Neural cell (in vitro differentiated cells): ENCODE data around the gene LANCL2. TPM values are rescaled to one million over a fixed set of nuclear protein-coding genes. Genes with fewer than 3 reads are reported as not detected.

Experiments used
- H2AFZ ChIP-seq: fragments of 200-600, 300-800 bp; sonication (generic), shearing (Covaris generic); 2 replicates; pipeline ENCODE4 v1.6.0; 2014; ENCODE audit warnings: low read depth, mild to moderate bottlenecking, antibody characterized with exemption, low read length, moderate library complexity
- H3F3A ChIP-seq: fragments of 200-600 bp; shearing (Covaris generic); 2 replicates; pipeline ENCODE4 v1.6.1; 2016; ENCODE audit warnings: mild to moderate bottlenecking, moderate library complexity, mixed read lengths, antibody characterized with exemption, low read length; ENCODE audit not compliant: insufficient read depth, poor library complexity, severe bottlenecking
- H3K27ac ChIP-seq: fragments of 200-600, 300-800 bp; sonication (generic), shearing (Covaris generic); 2 replicates; pipeline ENCODE4 v1.5.1; 2014; ENCODE audit warnings: mild to moderate bottlenecking, low read length, moderate library complexity
- H3K27me3 ChIP-seq: fragments of 300-800, 200-600 bp; sonication (generic), shearing (Covaris generic); 2 replicates; pipeline ENCODE4 v1.6.0; 2014; ENCODE audit warnings: mild to moderate bottlenecking, low read depth, low read length, moderate library complexity; ENCODE audit not compliant: insufficient read depth
- H3K36me3 ChIP-seq: fragments of 300-800, 200-600 bp; sonication (generic), shearing (Covaris generic); 2 replicates; pipeline ENCODE4 v1.5.1; 2014; ENCODE audit warnings: mild to moderate bottlenecking, antibody characterized with exemption, low read length, moderate library complexity; ENCODE audit not compliant: insufficient read depth
- H3K4me2 ChIP-seq: fragments of 300-800, 200-600 bp; sonication (generic), shearing (Covaris generic); 2 replicates; pipeline ENCODE4 v1.6.0; 2014; ENCODE audit warnings: mild to moderate bottlenecking, low read length
- H3K4me3 ChIP-seq: fragments of 300-800, 200-600 bp; sonication (generic), shearing (Covaris generic); 2 replicates; pipeline ENCODE4 v1.5.1; 2014; ENCODE audit warnings: mild to moderate bottlenecking, low read length, moderate library complexity
- H3K79me2 ChIP-seq: fragments of 200-600 bp; shearing (Covaris generic); replicated peaks from 2 replicates; pipeline ENCODE4 v1.6.0; 2014; ENCODE audit warnings: mild to moderate bottlenecking, low read length, moderate library complexity; ENCODE audit not compliant: insufficient read depth
- H3K9ac ChIP-seq: fragments of 300-800, 200-600 bp; sonication (generic), shearing (Covaris generic); 2 replicates; pipeline ENCODE4 v1.6.1; 2016; ENCODE audit warnings: mild to moderate bottlenecking, low read length, mixed read lengths
- H3K9me2 ChIP-seq: fragments of 200-600 bp; shearing (Covaris generic); 2 replicates; pipeline ENCODE4 v1.6.1; 2016; ENCODE audit warnings: mild to moderate bottlenecking, low read length, mixed read lengths; ENCODE audit not compliant: insufficient read depth
- H3K9me3 ChIP-seq: fragments of 200-600, 300-800 bp; sonication (generic), shearing (Covaris generic); 2 replicates; pipeline ENCODE4 v1.6.1; 2016; ENCODE audit warnings: mild to moderate bottlenecking, mixed run types, low read length, moderate library complexity, mixed read lengths
- H4K20me1 ChIP-seq: fragments of 200-600 bp; shearing (Covaris generic); 2 replicates; pipeline ENCODE4 v1.6.1; 2016; ENCODE audit warnings: mild to moderate bottlenecking, mixed run types; ENCODE audit not compliant: insufficient read depth
- EP300 ChIP-seq: fragments of 450-650 bp; conservative IDR thresholded peaks from 2 replicates; pipeline ENCODE4 v1.6.1; 2014; ENCODE audit warnings: antibody characterized with exemption, mild to moderate bottlenecking, moderate library complexity; ENCODE audit not compliant: poor library complexity, severe bottlenecking
- EZH2 ChIP-seq: fragments of 200-600, 300-800 bp; shearing (Covaris generic), sonication (generic); IDR thresholded peaks from 2 replicates; pipeline ENCODE4 v1.6.1; 2014; ENCODE audit warnings: antibody characterized with exemption, low read length, borderline replicate concordance, mild to moderate bottlenecking; ENCODE audit not compliant: insufficient read depth, poor library complexity, severe bottlenecking
- MXI1 ChIP-seq: fragments of 450-650 bp; conservative IDR thresholded peaks from 2 replicates; pipeline ENCODE4 v1.6.1; 2014; ENCODE audit warnings: antibody characterized with exemption, mild to moderate bottlenecking; ENCODE audit not compliant: poor library complexity, severe bottlenecking
- POLR2AphosphoS5 ChIP-seq: IDR thresholded peaks from 2 replicates; pipeline ENCODE4 v1.6.1; 2012
- RAD21 ChIP-seq: fragments of 450-650 bp; conservative IDR thresholded peaks from 2 replicates; pipeline ENCODE4 v1.6.1; 2014; ENCODE audit warnings: antibody characterized with exemption, mild to moderate bottlenecking, moderate library complexity
- SMC3 ChIP-seq: fragments of 450-650 bp; conservative IDR thresholded peaks from 2 replicates; pipeline ENCODE4 v1.6.1; 2014; ENCODE audit warnings: antibody characterized with exemption, mild to moderate bottlenecking, moderate library complexity; ENCODE audit not compliant: poor library complexity
- TAF1 ChIP-seq: IDR thresholded peaks from 2 replicates; pipeline ENCODE4 v1.6.1; 2012; ENCODE audit warnings: low read depth
- polyA minus RNA-seq: library from RNA; depleted of rRNA, polyadenylated mRNA; stranded (reverse); fragments of >200 nt; gene quantifications from 2 replicates; pipeline ENCODE4 v1.2.3, GENCODE V29; 2014
- polyA plus RNA-seq: library from polyadenylated mRNA; depleted of rRNA; stranded (reverse); fragments of >200 nt; gene quantifications from 2 replicates; pipeline ENCODE4 v1.2.3, GENCODE V29; 2014
- TF ChIP-seq, protein P1 (sequence below): IDR thresholded peaks from 2 replicates; pipeline ENCODE4 v1.6.1; 2012; ENCODE audit warnings: borderline replicate concordance
- TF ChIP-seq, protein P2 (sequence below): fragments of 450-650 bp; IDR thresholded peaks from 2 replicates; pipeline ENCODE4 v1.5.1; 2014; ENCODE audit warnings: antibody characterized with exemption, mild to moderate bottlenecking, moderate library complexity; ENCODE audit not compliant: poor library complexity, severe bottlenecking

The LANCL2 gene
- polyA plus RNA-seq, result 51.2 and 59.3 TPM in 2 replicates
- 70.8 and 73.4 TPM in 2 replicates for polyA minus RNA-seq

GRCh38 chr7:55365205-55365674 lies at the start of gene LANCL2:
TSS of gene LANCL2 (plus strand) at chr7:55365337. CDS start at chr7:55366026, 689 bp downstream.
- Histone ChIP-seq H3K9ac (peak within 1 kb of the TSS; percentile 98), H2AFZ (peak within 1 kb of the TSS; percentile 65), H3K4me3 (no peak within 1 kb of the TSS), H3K4me2 (peak within 1 kb of the TSS; percentile 88), H3F3A (no peaks in the 10 kb centered on the region), H3K27me3 (no peaks in the 10 kb centered on the region), H3K79me2 (peaks cover 6% of the 10 kb centered on the region), H4K20me1 (no peaks in the 10 kb centered on the region), H3K9me3 (no peaks in the 10 kb centered on the region), H3K9me2 (no peaks in the 10 kb centered on the region), H3K36me3 (no peaks in the 10 kb centered on the region), H3K27ac (peak within 1 kb of the TSS; percentile 99)
- TF ChIP-seq, protein P1, sequence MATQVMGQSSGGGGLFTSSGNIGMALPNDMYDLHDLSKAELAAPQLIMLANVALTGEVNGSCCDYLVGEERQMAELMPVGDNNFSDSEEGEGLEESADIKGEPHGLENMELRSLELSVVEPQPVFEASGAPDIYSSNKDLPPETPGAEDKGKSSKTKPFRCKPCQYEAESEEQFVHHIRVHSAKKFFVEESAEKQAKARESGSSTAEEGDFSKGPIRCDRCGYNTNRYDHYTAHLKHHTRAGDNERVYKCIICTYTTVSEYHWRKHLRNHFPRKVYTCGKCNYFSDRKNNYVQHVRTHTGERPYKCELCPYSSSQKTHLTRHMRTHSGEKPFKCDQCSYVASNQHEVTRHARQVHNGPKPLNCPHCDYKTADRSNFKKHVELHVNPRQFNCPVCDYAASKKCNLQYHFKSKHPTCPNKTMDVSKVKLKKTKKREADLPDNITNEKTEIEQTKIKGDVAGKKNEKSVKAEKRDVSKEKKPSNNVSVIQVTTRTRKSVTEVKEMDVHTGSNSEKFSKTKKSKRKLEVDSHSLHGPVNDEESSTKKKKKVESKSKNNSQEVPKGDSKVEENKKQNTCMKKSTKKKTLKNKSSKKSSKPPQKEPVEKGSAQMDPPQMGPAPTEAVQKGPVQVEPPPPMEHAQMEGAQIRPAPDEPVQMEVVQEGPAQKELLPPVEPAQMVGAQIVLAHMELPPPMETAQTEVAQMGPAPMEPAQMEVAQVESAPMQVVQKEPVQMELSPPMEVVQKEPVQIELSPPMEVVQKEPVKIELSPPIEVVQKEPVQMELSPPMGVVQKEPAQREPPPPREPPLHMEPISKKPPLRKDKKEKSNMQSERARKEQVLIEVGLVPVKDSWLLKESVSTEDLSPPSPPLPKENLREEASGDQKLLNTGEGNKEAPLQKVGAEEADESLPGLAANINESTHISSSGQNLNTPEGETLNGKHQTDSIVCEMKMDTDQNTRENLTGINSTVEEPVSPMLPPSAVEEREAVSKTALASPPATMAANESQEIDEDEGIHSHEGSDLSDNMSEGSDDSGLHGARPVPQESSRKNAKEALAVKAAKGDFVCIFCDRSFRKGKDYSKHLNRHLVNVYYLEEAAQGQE, result no peak
- TF ChIP-seq EP300 (peak; percentile 5), MXI1 (no peak), SMC3 (no peak), EZH2 (no peak), POLR2AphosphoS5 (peak; percentile 19), RAD21 (no peak), TAF1 (no peak)
- TF ChIP-seq, protein P2, sequence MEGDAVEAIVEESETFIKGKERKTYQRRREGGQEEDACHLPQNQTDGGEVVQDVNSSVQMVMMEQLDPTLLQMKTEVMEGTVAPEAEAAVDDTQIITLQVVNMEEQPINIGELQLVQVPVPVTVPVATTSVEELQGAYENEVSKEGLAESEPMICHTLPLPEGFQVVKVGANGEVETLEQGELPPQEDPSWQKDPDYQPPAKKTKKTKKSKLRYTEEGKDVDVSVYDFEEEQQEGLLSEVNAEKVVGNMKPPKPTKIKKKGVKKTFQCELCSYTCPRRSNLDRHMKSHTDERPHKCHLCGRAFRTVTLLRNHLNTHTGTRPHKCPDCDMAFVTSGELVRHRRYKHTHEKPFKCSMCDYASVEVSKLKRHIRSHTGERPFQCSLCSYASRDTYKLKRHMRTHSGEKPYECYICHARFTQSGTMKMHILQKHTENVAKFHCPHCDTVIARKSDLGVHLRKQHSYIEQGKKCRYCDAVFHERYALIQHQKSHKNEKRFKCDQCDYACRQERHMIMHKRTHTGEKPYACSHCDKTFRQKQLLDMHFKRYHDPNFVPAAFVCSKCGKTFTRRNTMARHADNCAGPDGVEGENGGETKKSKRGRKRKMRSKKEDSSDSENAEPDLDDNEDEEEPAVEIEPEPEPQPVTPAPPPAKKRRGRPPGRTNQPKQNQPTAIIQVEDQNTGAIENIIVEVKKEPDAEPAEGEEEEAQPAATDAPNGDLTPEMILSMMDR, result no peak

DNA sequence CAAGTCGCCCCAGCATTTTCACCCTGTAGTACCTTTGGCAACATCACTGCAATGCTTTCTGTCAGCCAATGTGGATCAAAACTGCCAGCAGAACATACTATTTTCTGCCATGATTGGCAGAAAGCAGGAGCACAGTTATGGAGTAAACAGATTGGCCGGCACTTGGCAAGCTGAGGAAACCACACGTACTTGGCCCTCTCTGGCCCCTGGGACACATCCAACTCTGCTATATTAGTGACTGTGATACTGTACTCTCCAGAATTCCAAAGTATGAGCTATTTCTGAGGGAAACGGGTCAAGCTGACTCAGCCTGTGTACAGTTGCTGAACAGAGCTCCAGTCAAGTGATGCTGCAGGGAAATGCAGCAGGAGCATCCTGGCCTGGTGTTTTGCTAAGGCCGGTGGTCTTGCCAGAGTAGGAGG lies 39.8 kb upstream of the LANCL2 start:
- TF ChIP-seq RAD21, result no peak
- TF ChIP-seq MXI1, result no peak
- TF ChIP-seq EZH2, result no peak
- TF ChIP-seq TAF1, result no peak
- TF ChIP-seq SMC3, result no peak
- TF ChIP-seq EP300, result no peak
- TF ChIP-seq, protein P1, result no peak
- TF ChIP-seq POLR2AphosphoS5, result no peak
- TF ChIP-seq, protein P2, result no peak
- no peak overlapping the region for H3K4me2 ChIP-seq

More for the DNA sequence above, 39.8 kb upstream of the LANCL2 start:
- no peaks in the 10 kb centered on the region for H3K9me3 ChIP-seq
- no peak overlapping the region for H3K9ac ChIP-seq
- H4K20me1 ChIP-seq, result no peaks in the 10 kb centered on the region
- no peaks in the 10 kb centered on the region for H3K79me2 ChIP-seq
- H3K36me3 ChIP-seq, result no peaks in the 10 kb centered on the region
- no peak overlapping the region for H3K4me3 ChIP-seq
- no peaks in the 10 kb centered on the region for H3K27me3 ChIP-seq
- no peaks in the 10 kb centered on the region for H3K9me2 ChIP-seq
- H3F3A ChIP-seq, result no peaks in the 10 kb centered on the region
- H3K27ac ChIP-seq, result no peak overlapping the region
- H2AFZ ChIP-seq, result no peak overlapping the region
